A673 (cell line): Measurements from ENCODE around the gene EXD2.

ENCODE experiments used
- CTCF ChIP-seq: fragments of 300-800, 200-600 bp; sonication (generic); conservative IDR thresholded peaks from 2 replicates; pipeline ENCODE4 v1.5.1; 2017; ENCODE audit warnings: low read depth, mild to moderate bottlenecking, antibody characterized with exemption, low read length, moderate library complexity, mixed read lengths
- EZH2 ChIP-seq: fragments of 200-600 bp; sonication (generic); IDR thresholded peaks from 2 replicates; pipeline ENCODE4 v1.6.1; 2017; ENCODE audit warnings: borderline replicate concordance, low read depth, mild to moderate bottlenecking, mixed read lengths, antibody characterized with exemption, low read length; ENCODE audit not compliant: poor library complexity, severe bottlenecking

GRCh38 chr14:69285661-69286255 lies 94.5 kb downstream of the EXD2 start:
- TF ChIP-seq CTCF (no peak), EZH2 (no peak)
